Aorta (tissue), 5 donors: ENCODE data around the gene GPR132. TPM values are rescaled to one million over a fixed set of nuclear protein-coding genes. Genes with fewer than 3 reads are reported as not detected.

Experiments
- ATAC-seq: fragments of 200-7000 bp; cut with Tn5 transposase; one replicate; pipeline ENCODE4 v1.9.1; 2022; ENCODE audit warnings: moderate library complexity; ENCODE audit not compliant: low FRiP score
- DNase-seq, 2 donors: peaks; one replicate each; pipeline ENCODE4 v3.0.0-alpha.2; 2020
- H3K27ac ChIP-seq, 2 donors: one replicate each; pipeline ENCODE4 v1.5.1; 2013; ENCODE audit warnings: low read length in 2 of 2, mild to moderate bottlenecking in 2 of 2, moderate library complexity in 2 of 2, control low read depth in 1 of 2, inconsistent platforms in 1 of 2, low read depth in 1 of 2
- H3K27me3 ChIP-seq, 2 donors: one replicate each; pipeline ENCODE4 v1.6.1; 2013; ENCODE audit warnings: control low read depth in 1 of 2, low read length in 1 of 2, mild to moderate bottlenecking in 1 of 2, moderate library complexity in 1 of 2; ENCODE audit not compliant: insufficient read depth in 2 of 2, control insufficient read depth in 1 of 2
- H3K36me3 ChIP-seq, 2 donors: one replicate each; pipeline ENCODE4 v1.6.1; 2013; ENCODE audit warnings: control low read depth in 1 of 2, low read length in 1 of 2, mild to moderate bottlenecking in 1 of 2; ENCODE audit not compliant: insufficient read depth in 2 of 2, control insufficient read depth in 1 of 2
- H3K4me1 ChIP-seq, 2 donors: one replicate each; pipeline ENCODE4 v1.6.1; 2013; ENCODE audit warnings: low read length in 2 of 2, control low read depth in 1 of 2, mild to moderate bottlenecking in 1 of 2, moderate library complexity in 1 of 2; ENCODE audit not compliant: insufficient read depth in 2 of 2, control insufficient read depth in 1 of 2
- H3K4me3 ChIP-seq, 2 donors: one replicate each; pipeline ENCODE4 v1.5.1; 2013; ENCODE audit warnings: low read length in 2 of 2, control low read depth in 1 of 2, mild to moderate bottlenecking in 1 of 2
- H3K9me3 ChIP-seq: one replicate; pipeline ENCODE4 v1.6.1; 2013; ENCODE audit warnings: mild to moderate bottlenecking, low read length; ENCODE audit not compliant: control insufficient read depth
- WGBS, 2 donors: extraction: QIAGEN DNeasy Blood & Tissue Kit; methylation state at CpG; one replicate each; pipeline ENCODE4 v1.1.7; 2013; 5-methylcytosine and 5-hydroxymethylcytosine counted together
- intact Hi-C, 2 donors: fragments of 100-400 bp; cut with DNase I; formaldehyde crosslinking; loops; one replicate each; pipeline versions ENCODE4 v1.14.2 to v1.15.0; 2022
- polyA plus RNA-seq, 2 donors: library from polyadenylated mRNA; stranded (reverse); fragments of 200-250 nt; gene quantifications; one replicate each; pipeline ENCODE4 v1.2.3, GENCODE V29; 2013
- total RNA-seq, 2 donors: library from RNA; stranded (reverse); fragmentation: NEBNext Ultra II Directional; extraction: Animal tissue kit (Norgen Biotek cat#: 25700); gene quantifications; one replicate each; pipeline ENCODE4 v1.2.1, GENCODE V29; 2021
- donor health status: healthy with polysubstance abuse.
- donor health status: Bipolar disorder and iron deficiency.
- donor health status: DM: no; HTN: no; CAD: no.
- donor health status: DM: no; HTN: no; CAD: no.
- donor health status: DM: yes; HTN: yes; CAD: no.

The GPR132 gene
- total and polyA plus RNA-seq, 4 donors, result 1.0 to 5.0 (median 2.9) TPM; not detected in 1

- Histone ChIP-seq H3K36me3 (no peaks in the 10 kb centered on the region), H3K4me1 (no peaks in the 10 kb centered on the region), H3K4me3 (no peak overlapping the region), H3K27me3 (no peaks in the 10 kb centered on the region), H3K9me3 (peaks cover 3% of the 10 kb centered on the region), H3K27ac (no peak overlapping the region)
- no peak for ATAC-seq
- intact Hi-C loops, result no loop called here
- peak in 1 of 2 donors; percentile 13 for DNase-seq
- WGBS, 2 donors, result 84 to 87% methylated on average over 4 of the region's 4 CpGs
Measured at GRCh38 chr14:105100910-105101309, 35.7 kb upstream of the GPR132 start.

- no peak for ATAC-seq
Measured at GRCh38 chr14:105099778-105100177, 34.5 kb upstream of the GPR132 start.

GRCh38 chr14:105098316-105098715, 33.1 kb upstream of the GPR132 start:
- 87 to 91% methylated on average over 8 of the region's 8 CpGs for WGBS, 2 donors
- intact Hi-C loops, result loop anchor here in 1 of 2 donors (10.0 kb wide), 1 partner anchor 386 kb away; the partner anchor contains the start of gene CRIP1
- ATAC-seq (no peak), DNase-seq (peak in 1 of 2 donors; percentile 27)
- Histone ChIP-seq H3K27ac (no peak overlapping the region), H3K4me3 (no peak overlapping the region), H3K27me3 (no peaks in the 10 kb centered on the region), H3K4me1 (no peaks in the 10 kb centered on the region), H3K36me3 (no peaks in the 10 kb centered on the region), H3K9me3 (peaks cover 3% of the 10 kb centered on the region)

More at GRCh38 chr14:105099778-105100177, 34.5 kb upstream of the GPR132 start:
- Histone ChIP-seq H3K4me3 (no peak overlapping the region), H3K4me1 (no peaks in the 10 kb centered on the region), H3K9me3 (peaks cover 3% of the 10 kb centered on the region), H3K27me3 (no peaks in the 10 kb centered on the region), H3K27ac (no peak overlapping the region), H3K36me3 (no peaks in the 10 kb centered on the region)
- intact Hi-C loops, result loop anchor here in 1 of 2 donors (10.0 kb wide), 1 partner anchor 385 kb away; the partner anchor contains the start of gene CRIP1
- WGBS, 2 donors, result 80 to 82% methylated on average over 6 of the region's 6 CpGs
- peak in 1 of 2 donors; percentile 3 for DNase-seq

- Histone ChIP-seq H3K36me3 (no peaks in the 10 kb centered on the region), H3K27ac (no peak overlapping the region), H3K4me1 (no peaks in the 10 kb centered on the region), H3K4me3 (no peak overlapping the region), H3K27me3 (no peaks in the 10 kb centered on the region), H3K9me3 (peaks cover 3% of the 10 kb centered on the region)
- WGBS, 2 donors, result 77 to 84% methylated on average over 7 of the region's 7 CpGs
- DNase-seq, result peak in 1 of 2 donors; percentile 69
- no peak for ATAC-seq
- intact Hi-C loops, result loop anchor here in 1 of 2 donors (10.0 kb wide), 1 partner anchor 387 kb away; the partner anchor contains the start of gene CRIP1
Measured at GRCh38 chr14:105097794-105098127, 32.5 kb upstream of the GPR132 start.

GRCh38 chr14:105096206-105096875, 31.1 kb upstream of the GPR132 start:
- Histone ChIP-seq H3K27ac (no peak overlapping the region), H3K27me3 (no peaks in the 10 kb centered on the region), H3K36me3 (no peaks in the 10 kb centered on the region), H3K4me1 (no peaks in the 10 kb centered on the region), H3K9me3 (peaks cover 3% of the 10 kb centered on the region), H3K4me3 (no peak overlapping the region)
- WGBS, 2 donors, result 81 to 88% methylated on average over 15 of the region's 15 CpGs
- DNase-seq (peak in 1 of 2 donors; percentile 38), ATAC-seq (no peak)
- intact Hi-C loops, result loop anchor here in 1 of 2 donors (10.0 kb wide), 1 partner anchor 388 kb away; the partner anchor contains the start of gene CRIP1

- intact Hi-C loops, result loop anchor here in 1 of 2 donors (10.0 kb wide), 1 partner anchor 389 kb away; the partner anchor contains the start of gene CRIP1
- no peaks in the 10 kb centered on the region for H3K4me1 ChIP-seq
- DNase-seq (peak in 1 of 2 donors; percentile 39), ATAC-seq (no peak)
- peaks cover 3% of the 10 kb centered on the region for H3K9me3 ChIP-seq
- H3K36me3 ChIP-seq, result no peaks in the 10 kb centered on the region
- H3K4me3 ChIP-seq, result no peak overlapping the region
- 94 to 99% methylated on average over 7 of the region's 7 CpGs for WGBS, 2 donors
- no peaks in the 10 kb centered on the region for H3K27me3 ChIP-seq
- no peak overlapping the region for H3K27ac ChIP-seq
Measured at GRCh38 chr14:105095236-105095805, 30.1 kb upstream of the GPR132 start.

- Histone ChIP-seq H3K9me3 (no peaks in the 10 kb centered on the region), H3K27me3 (no peaks in the 10 kb centered on the region), H3K36me3 (no peaks in the 10 kb centered on the region), H3K4me1 (no peaks in the 10 kb centered on the region), H3K27ac (peak overlapping the region in 1 of 2 donors; percentile 31), H3K4me3 (peak overlapping the region in 1 of 2 donors; percentile 66)
- no peak for ATAC-seq
- peak in 1 of 2 donors; percentile 65 for DNase-seq
- intact Hi-C loops, result loop anchor here (5.0 to 10.0 kb wide), 5 partner anchors 88 to 390 kb away; partner anchors contain the start of genes CRIP1 (in 1 of the 2) and NUDT14 (in 1 of the 2)
- WGBS, 2 donors, result 72 to 74% methylated on average over 14 of the region's 14 CpGs
Measured at GRCh38 chr14:105094193-105094907, 29.1 kb upstream of the GPR132 start.

- Histone ChIP-seq H3K36me3 (no peaks in the 10 kb centered on the region), H3K9me3 (no peaks in the 10 kb centered on the region), H3K4me3 (peak overlapping the region; percentile 66), H3K27ac (peak overlapping the region; percentile 76 to 83), H3K4me1 (no peaks in the 10 kb centered on the region), H3K27me3 (no peaks in the 10 kb centered on the region)
- intact Hi-C loops, result loop anchor here (5.0 to 10.0 kb wide), 5 partner anchors 89 to 391 kb away; partner anchors contain the start of genes CRIP1 (in 1 of the 2) and NUDT14 (in 1 of the 2)
- 1% methylated on average over 57 to 76 of the region's 76 CpGs for WGBS, 2 donors
- peak; percentile 42 for ATAC-seq
- DNase-seq, result peak; percentile 85 to 93
Measured at GRCh38 chr14:105093431-105094192, 28.4 kb upstream of the GPR132 start.
